HG03045 (cell line): ENCODE data around the gene LRRC4.

Experiments
- ATAC-seq: cut with Tn5 transposase; IDR thresholded peaks from one replicate; pipeline ENCODE4 v1.9.1; 2021; ENCODE audit warnings: mild to moderate bottlenecking, moderate library complexity; ENCODE audit not compliant: unreplicated experiment

The LRRC4 gene

DNA sequence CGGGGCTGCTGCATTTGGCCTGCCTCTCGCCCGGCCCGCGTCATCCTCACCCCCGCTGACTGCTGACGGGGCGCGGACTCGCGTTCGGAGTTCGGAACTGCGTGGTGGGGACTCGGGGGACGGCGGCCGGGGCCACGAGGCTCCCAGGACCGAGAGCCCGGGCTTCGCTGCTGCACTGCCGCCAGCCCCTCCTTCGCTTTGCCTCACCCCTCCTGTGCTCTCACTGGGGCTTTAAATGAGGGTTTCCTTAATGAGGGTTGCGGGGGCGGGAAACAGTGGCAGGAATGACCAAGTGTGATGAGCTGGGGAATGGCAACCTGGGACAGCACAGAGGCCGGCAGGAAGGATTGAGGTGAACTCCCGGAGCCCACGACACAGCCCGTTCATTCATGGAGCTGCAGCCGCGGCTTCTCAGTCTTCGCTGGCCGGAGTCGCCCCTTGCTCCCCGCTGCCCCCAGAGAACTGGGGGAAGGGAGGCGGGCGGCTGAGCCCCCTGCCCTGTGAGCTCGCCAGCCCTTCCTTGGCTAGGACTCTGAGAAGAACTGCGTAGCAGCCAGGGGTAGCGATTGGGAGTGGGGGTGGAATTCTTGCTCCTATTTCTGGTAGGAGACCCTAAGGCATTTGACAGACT, 1.5 kb upstream of the LRRC4 start:
- ATAC-seq: no peak

DNA sequence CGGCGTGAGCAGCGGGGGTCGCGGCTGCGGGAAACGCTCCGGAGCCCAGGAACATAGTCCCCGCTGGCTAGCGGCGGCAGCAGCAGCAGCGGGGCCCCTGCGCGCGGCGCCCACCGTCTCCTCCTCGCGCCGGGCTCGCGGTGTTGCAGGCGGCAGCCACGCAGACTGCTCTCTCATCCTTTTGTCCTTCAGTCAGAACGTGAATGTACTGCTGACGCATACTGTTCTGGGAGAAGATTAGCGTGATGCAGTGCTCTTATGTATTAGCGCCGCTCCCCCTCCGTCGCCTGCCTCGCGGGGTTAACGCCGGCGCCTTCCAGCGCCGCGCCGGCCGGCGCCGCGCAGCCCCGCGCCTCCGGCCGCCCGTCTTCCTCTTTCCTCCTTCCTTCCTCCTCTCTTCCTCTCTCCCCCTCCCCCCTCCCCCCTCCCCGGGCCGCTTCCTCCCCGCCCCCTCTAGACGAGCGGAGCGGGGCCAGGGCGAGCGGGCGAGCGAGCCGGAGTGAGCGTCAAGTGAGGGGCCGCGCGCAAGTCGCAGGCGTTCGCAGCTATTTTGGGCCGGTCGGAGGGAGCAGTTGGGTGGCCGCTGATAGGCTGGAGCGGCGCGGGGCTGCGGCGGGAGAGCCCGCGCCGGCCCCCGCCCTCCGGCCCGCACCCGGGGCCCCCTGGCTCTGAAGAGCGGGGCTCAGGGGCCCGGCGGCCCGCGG, 816 bp upstream of the LRRC4 start:
- peak; percentile 61 for ATAC-seq

DNA sequence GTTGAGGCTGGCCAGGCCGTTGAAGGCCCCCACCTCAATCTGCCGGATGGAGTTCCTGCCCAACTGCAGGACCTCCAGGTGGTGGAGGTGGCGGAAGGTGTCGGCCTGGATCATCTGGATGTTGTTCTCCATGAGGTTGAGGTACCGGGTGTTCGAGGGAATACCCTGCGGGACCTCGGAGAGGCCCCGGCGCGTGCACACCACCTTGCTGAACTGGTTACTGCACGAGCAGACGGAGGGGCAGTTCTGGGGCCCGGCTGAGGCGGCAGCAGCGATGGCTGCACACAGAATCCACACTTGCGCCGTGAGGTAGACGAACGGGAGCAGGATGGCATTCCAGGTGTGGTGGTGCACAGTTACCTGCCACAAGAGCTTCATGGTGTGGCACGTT, 979 bp downstream of the LRRC4 start:
- no peak for ATAC-seq

DNA sequence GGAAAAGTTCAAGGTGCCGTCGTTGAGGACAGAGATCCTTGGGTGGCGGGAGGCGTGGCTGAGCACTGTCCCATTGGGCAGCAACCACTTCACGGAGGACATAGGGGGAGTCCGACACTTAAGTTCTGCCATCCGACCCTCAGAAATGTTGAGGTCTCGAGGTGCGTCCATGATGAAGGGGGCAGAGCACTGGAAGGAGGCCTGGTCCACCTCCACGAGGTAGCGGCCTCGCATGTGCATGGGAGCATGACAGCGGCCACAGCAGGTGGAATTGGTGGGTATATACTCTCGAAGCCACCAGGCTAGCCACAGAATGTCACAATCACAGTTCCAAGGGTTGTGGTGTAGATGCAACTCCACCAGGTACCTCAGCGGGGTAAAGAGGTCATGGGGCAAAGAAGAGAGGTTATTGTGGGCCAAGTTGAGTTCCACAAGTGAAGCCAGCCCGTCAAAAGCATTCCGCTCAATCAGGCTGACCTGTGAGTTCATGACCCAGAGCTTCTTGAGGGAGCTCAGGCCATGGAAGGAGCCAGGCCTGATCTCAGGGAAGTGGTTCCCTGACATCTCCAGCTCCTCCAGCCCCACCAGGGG, 1.7 kb downstream of the LRRC4 start:
- ATAC-seq: no peak

DNA sequence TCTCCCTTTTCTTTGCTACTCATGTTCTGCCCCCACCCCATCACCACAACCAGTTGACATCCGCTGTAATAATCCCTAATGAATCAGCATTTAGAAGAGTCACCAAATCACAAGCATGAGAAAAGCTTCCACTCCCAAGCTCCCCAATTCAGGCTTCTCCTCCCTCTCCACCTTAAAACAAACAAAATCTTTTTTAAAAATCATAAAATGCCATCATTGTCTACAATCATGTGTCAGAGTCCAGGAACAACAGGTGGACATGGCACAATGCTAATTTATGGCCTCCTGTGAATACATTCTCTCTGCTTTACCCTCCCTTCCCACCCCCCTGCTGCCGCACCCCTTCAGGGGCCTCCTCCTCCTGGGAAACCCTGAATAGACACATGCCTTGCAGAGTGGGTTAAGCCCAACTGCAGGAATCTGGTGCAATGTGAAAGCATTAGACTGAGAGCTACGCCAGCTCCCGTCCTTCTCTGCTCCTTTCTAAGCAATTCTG, 3.7 kb downstream of the LRRC4 start:
- no peak for ATAC-seq

DNA sequence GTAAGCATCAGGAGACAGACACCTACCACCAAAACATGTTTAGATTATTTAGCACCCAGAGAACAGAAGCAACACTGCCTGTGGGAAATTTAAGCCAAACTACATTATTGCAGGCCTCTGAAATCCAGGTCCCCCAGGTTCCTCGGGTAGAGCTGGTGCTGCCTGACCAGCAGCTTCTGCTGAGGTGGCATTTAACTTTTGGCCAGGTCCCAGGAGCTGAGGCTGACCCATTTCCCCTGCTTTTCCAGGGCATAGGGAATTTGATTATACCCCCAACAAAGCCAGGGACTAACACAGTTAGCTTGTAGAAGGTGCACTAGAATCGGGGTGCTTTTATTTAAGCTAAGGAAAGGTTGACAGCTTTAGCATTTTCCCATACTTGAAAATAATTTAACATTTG, 4.7 kb downstream of the LRRC4 start:
- ATAC-seq: no peak

DNA sequence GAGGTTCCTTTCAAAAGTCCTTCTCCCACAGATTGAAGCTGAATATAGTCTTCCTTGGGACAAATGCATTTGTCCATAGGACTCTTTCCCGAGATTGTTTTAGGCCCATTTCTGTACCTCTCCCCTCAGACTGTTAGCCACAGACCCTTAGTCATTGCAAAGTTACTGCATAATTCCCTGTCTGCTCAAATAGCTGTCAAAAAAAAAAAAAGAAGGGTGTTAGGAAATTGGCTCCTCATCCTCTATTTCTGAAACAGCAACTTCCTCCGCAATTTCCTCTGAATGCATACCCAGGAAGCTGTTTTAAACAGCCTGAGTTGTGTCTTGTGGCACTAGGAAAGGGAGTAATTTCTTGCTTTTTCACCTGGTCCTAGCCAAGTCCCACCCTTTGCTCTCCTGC, 5.4 kb downstream of the LRRC4 start:
- no peak for ATAC-seq

DNA sequence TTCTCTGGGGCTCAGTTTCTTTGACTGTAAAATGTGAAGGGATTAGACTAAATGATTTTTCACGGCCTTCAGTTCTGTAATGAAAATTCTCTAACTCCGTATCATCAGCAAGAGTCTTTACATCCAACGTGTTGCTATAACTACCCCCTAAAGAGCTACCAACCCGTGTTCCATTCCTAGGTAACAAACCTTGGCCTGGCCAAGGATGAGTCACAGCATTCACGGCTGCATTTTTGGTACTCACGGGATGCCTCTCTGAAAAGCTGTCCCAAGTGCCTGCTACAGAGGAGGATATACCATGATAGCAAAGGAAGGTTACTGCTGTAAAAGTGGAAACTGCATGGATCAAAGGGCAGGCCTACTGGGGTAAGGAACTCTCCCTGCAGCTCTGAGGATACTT, 5.9 kb downstream of the LRRC4 start:
- no peak for ATAC-seq

DNA sequence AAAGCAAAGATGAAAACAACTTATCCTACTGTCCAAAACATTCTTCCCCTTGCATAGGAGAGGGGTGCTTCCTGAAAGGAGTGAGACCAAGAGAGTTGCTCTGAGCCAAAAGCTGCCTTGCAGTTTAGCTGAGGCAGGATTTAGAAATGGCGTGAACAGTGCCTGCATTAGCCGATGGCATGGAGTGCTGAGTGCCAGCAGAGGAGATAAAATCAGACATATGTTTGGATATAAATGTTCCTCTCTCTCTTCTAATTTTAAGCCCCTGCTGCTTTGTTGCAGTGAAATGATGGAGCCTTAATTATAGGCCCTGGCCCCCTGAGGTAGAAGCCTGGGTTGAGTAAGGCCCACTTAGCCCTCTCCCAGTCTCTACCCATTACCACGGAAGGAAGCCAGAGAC, 7.1 kb downstream of the LRRC4 start:
- ATAC-seq: no peak

DNA sequence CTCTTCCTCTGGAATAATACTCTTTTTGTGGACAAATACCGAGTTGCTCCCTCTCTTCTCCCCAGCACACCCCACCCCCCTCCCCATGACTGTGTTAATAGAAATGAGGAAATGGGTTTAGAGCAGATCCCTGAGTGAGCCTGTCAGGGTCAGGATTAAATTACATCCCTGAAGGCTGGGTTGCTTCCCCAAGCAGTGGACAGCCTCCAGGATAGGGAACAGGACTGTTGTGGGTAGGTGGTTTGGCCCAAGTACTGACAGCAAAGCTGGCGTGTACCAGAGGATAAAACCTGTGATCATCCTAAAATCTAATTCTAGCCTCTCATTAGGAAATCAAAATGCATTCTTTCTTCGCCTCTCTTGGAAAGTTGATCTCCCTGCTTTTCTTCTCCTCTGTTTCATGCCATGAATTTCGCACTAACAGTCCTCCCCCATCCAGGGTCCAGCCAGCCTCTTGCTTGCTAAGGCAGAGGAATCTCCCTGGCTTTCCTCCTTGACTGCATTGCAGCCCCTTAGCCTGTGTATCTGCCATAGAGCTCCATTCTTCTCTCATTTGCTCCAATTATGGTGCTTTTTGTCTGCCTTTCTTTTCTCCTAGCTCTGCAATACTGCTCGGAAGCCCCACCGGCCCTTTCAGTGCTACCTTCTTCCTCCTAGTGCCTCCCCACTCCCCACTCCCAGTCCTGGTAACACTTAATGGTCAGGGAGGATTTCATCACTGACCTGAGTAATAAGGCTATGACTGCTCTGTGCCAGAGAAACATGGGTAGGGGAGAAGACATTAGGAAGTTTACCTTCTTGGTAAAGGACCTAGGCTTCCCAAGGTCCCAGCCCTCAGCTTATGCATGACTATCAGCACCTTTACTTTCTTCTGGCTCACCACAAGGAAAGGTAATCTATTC, 8.4 kb downstream of the LRRC4 start:
- no peak for ATAC-seq

DNA sequence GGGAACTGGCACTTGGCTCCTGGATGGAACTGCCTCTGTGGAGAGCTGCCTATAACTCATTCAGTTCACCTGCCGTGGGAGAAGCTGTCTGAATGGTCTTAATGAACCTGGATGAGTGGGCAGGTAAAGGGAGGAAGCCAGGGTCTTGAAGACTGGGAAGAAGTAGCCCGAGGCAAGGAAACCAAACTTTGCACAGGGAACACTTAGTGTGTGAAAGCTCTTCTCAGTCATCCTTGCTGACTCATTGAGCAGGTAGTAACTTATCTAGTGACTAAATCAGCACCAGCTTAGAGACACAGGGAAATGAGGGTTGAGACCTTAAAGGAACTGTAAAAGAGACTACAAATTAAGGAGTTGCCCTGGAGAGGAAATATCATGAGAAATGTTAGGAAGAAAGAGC, 9.9 kb downstream of the LRRC4 start:
- no peak for ATAC-seq

DNA sequence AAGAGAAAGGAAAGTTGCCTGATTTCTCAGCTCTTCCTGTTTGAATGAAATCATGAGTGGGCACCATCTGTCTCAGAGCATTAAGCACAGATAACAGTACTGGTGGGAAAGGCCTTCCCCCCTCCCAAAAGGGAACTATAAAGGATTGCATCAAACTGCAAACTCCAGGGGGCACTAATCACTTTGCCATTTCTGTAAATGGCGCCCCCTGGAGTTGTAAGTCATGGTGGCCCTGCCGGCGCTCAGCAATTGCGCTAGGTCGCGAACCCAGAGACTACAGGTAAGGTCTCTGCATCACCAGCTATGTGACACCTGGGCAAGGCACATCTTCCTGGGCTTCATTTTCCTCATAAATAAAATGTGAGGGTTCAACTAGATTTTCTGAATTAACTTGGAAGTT, 11.1 kb downstream of the LRRC4 start:
- ATAC-seq: no peak

DNA sequence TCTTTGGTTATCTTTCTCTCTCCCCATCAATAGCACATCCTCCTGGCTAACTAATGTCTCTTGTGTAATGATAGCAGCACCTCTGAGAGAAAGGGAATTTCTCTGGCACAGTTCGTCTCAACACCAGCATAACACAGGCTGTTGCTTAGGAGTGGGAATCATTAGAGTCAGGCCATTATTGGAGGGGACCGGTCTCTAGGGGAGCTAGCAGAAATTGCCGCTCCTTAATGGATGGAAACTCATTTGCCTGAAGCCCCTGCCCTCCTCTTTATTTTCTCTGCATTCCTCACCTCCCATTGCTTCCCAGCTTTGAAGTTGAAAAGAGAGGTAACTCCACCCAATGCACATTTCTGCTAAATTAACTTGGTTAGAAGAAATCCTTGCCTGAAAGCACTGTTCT, 11.9 kb downstream of the LRRC4 start:
- no peak for ATAC-seq

DNA sequence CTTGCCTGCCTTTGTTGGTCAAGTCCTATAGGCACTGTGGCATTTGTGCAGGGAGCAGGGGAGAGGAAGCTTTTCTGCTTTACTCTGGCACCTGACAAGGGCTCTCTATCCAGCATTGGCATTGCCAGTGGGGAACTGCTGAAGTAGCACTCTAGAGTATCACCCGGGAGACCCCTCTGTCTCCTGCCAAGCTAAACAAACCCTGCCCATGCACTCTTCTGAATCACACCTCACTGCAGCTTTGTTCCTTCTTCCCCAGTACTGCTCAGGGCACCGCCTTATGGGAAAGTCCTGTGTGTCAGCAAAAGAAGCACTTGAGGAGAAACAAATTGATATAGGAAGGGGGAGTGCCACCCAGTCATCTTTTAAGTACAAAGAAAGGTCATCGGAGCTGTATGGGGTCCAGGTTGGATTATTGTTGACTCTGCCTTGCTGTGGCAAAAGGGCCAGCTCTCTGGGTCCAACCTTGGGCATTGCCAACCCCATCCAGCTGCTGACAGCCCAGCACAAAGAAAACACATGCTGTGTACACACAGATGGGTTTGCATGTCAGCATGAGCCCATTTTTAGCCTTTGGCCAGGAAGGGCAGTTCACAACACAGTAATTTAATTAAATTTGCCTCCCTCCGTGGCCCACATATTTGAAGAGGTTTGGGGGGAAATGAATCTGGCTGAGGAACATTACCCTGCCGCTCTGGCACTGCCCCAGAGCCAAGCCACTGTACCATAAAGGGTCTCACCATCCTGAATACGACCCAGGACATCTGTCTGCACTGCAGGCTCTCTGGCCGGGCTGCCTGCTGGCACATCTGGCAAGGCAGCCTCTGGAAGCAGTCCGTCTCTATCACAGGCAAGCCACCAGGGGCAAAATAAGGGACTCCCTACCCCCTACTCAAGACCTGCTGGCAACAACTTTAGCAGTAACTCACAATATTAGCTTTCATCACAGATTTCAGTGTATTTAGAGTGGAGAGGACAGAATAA, 13.1 kb downstream of the LRRC4 start:
- ATAC-seq: no peak

DNA sequence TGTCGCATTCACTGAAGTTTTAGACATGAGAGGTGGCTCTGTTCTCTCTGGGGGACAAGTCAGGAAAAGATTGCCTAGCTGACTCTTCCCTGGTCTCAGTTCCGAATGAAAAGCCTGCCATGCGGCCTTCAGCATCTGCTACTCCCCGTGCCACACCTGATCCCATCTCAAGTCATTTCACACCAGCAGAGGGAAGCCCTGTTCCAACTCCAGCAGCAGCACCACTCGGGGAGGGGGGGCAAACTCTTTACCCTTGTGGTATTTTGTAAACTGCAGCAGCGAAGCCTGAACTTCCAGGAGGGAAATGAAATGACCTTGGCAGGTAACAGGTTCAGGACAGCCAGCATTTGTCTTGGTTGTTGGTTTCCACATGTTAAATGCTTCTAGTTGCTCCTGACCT, 13.8 kb downstream of the LRRC4 start:
- no peak for ATAC-seq

DNA sequence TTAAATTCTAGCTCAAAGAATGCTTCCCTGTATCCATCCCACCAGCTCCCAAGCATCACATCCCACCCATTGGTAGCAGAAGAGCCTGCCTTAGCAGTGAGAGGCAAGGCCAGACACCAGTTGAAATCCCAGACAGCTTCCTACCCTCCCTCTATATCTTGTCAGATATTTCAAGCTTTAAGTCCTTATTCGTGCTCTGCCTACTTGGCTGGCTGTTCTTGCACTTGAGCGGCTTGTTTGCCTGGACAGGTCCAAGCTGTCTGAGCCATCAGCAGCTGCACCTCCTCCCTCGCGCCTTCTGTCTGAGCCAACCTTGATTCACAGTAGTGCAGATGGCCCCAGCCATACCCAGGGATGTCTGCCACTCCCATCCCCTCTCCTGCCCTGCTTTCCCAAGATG, 16.4 kb downstream of the LRRC4 start:
- no peak for ATAC-seq

DNA sequence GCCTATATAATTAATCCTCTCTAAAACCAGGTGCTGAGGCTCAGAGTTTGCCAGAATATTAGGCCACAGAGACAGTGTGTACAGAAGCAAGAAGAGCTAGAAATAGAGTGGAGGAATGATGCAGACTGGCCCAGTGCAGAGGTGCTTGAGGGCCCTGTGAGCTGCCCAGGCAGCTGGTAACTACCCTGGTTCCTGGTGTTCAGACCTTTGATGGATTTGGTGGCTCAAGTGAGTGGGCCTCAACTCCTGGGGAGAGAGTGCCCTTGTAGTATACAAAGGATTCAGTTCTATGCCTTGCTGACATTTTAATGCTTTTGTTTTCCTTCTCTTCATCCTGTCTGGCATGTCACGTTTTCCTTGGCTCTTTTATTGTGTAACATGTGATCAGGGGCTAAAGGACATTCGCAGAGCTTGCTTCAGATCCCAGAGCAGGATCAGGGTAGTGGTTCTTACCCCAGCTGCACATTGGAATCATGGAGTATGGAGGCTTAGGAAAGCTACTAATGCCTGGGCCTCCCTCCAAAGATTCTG, 20.0 kb downstream of the LRRC4 start:
- no peak for ATAC-seq

DNA sequence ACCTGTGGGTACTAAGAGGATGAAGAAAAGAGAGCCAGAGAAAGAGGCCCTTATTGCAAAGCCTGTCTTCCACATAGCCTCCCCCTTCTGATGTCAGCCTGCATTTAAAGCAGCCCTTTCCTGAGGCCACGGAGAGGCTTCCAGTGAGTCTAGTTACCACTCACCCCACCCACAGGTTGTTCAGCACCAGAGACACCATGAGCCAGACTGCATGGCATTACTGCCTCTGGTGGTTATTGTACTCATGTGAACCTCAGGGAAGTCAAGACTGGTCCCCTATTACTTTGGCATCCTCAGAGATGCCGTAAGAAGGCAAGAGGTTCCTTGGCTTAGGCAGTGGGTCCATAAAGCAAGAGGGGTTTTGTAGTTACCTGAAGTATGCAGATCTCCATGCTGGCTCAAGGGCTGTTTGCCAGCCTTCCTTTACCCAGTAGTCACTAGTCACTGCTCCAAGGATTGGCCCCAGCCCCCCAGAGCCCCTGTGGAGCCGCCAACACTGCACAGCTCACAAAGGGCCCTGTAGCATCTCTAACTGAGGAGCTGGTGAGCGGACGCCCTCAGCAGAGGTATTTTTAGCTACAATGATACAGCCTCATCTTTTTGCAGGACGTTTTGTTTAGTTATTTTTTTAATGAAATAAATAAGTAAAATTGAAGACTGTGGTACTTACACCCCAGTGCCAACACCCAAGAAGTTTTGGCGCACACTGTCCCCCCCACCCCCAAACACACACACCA, 20.7 kb downstream of the LRRC4 start:
- no peak for ATAC-seq

DNA sequence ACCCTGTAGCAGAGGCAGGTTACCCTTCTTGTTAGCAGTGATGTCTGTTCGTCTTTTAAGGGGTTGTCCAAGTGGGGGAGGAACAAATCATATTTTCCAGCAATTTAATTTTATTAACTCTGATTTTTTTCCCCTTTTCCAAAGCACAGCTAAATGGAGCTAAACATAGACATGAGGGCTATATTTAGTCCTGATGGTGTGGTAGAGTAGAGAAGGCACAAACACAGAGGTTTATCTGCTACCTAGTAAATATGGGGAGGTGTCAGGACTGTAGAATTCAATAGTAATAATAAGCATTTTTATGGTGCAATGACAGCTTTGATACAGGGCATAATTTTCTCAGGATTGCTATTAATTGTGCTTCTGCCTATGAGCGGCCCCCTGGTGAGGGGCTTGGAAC, 22.5 kb downstream of the LRRC4 start:
- no peak for ATAC-seq
